ENCODE data around the gene PRCD. TPM values are rescaled to one million over a fixed set of nuclear protein-coding genes. Genes with fewer than 3 reads are reported as not detected.

PRCD gene
- total and polyA plus RNA-seq, 2 experiments from 2014 or later, result 0.43 to 3.4 TPM

DNA sequence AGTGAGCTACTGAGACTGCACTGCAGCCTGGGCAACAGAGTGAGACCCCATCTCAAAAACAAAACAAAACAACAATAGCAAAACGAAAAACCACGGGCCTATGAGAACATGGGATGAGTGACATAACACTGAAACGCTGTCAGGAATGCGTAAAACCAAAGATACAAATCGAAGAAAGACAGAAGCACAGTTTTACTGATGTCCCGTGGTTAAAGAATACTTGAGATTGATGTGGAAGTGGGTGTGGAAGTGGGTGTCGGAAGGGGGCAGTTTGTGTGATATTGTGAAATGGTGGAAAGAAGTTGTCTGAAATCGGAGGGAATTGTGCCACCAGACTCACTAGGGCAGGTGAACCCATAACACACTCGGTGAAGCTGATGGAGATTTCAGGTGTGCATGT lies 36.3 kb downstream of the PRCD start:
- Histone ChIP-seq H3K27me3 (replicated peaks; ENCODE audit: insufficient read depth) (no peaks in the 10 kb centered on the region), H3K9ac (no peak overlapping the region), H3F3A (ENCODE audit: insufficient read depth) (no peaks in the 10 kb centered on the region), H3K27ac (no peak overlapping the region), H3K9me2 (ENCODE audit: insufficient read depth) (no peaks in the 10 kb centered on the region), H4K20me1 (ENCODE audit: insufficient read depth) (no peaks in the 10 kb centered on the region), H2AFZ (no peak overlapping the region), H3K4me2 (ENCODE audit: unreplicated experiment) (no peak overlapping the region), H3K9me3 (ENCODE audit: low read depth) (no peaks in the 10 kb centered on the region), H3K4me1 (ENCODE audit: insufficient read depth) (no peaks in the 10 kb centered on the region), H3K79me2 (ENCODE audit: insufficient read depth) (no peaks in the 10 kb centered on the region), H3K4me3 (no peak overlapping the region), H3K36me3 (ENCODE audit: low read depth) (no peaks in the 10 kb centered on the region)
- DNase-seq, result no peak
- TF ChIP-seq EZH2phosphoT487 (IDR thresholded peaks at IDR 0.05; ENCODE audit: insufficient read depth, low read depth) (no peak), EZH2 (IDR thresholded peaks at IDR 0.05; ENCODE audit: insufficient read depth, poor library complexity, severe bottlenecking) (no peak)
- in situ Hi-C loops (cut with MboI), result loop anchor here (25.0 kb wide), 1 partner anchor 89 kb away; no protein-coding TSS in a partner anchor
- WGBS, 2 experiments (ENCODE audit: low coverage in 1 of 2, low lambda C conversion rate in 2 of 2, missing lambda C conversion rate in 2 of 2), result 85 to 89% methylated on average over 9 of the region's 9 CpGs

DNA sequence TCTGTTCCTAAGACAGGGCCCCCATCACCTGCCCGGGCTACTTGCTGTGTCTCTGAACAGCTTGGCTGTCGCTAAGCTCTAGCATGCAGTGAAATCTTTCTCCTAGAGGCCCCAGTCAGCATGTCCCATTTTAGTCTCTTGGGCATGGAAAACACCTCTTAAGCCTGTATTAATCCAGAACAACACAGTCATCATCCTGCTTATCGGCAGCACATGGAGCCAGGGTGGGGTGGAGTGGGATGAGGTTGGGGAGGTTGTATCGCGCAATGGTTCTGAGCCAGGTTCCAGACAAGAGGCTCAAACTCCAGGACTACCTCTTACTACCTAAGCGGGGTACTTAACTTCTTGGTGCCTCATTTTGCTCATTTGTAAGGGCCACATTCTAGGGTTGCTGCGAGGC lies 38.0 kb downstream of the PRCD start:
- no peak overlapping the region for H3K27ac ChIP-seq
- no peaks in the 10 kb centered on the region for H3K79me2 ChIP-seq (ENCODE audit: insufficient read depth)
- no peaks in the 10 kb centered on the region for H4K20me1 ChIP-seq (ENCODE audit: insufficient read depth)
- no peak overlapping the region for H3K4me3 ChIP-seq
- DNase-seq, result no peak
- H2AFZ ChIP-seq, result no peak overlapping the region
- no peaks in the 10 kb centered on the region for H3K9me2 ChIP-seq (ENCODE audit: insufficient read depth)
- H3K27me3 ChIP-seq (replicated peaks; ENCODE audit: insufficient read depth), result no peaks in the 10 kb centered on the region
- H3F3A ChIP-seq (ENCODE audit: insufficient read depth), result no peaks in the 10 kb centered on the region
- no peaks in the 10 kb centered on the region for H3K4me1 ChIP-seq (ENCODE audit: insufficient read depth)
- no peaks in the 10 kb centered on the region for H3K36me3 ChIP-seq (ENCODE audit: low read depth)
- in situ Hi-C loops (cut with MboI), result loop anchor here (25.0 kb wide), 1 partner anchor 91 kb away; no protein-coding TSS in a partner anchor
- no peak overlapping the region for H3K4me2 ChIP-seq (ENCODE audit: unreplicated experiment)
- H3K9me3 ChIP-seq (ENCODE audit: low read depth), result no peaks in the 10 kb centered on the region
- no peak for TF ChIP-seq EZH2 (IDR thresholded peaks at IDR 0.05; ENCODE audit: insufficient read depth, poor library complexity, severe bottlenecking)
- TF ChIP-seq EZH2phosphoT487 (IDR thresholded peaks at IDR 0.05; ENCODE audit: insufficient read depth, low read depth), result no peak
- H3K9ac ChIP-seq, result no peak overlapping the region
- 94% methylated on average over 7 of the region's 7 CpGs for WGBS, 2 experiments (ENCODE audit: low coverage in 1 of 2, low lambda C conversion rate in 2 of 2, missing lambda C conversion rate in 2 of 2)

- H3K4me2 ChIP-seq (ENCODE audit: unreplicated experiment), result no peak overlapping the region
- TF ChIP-seq EZH2phosphoT487 (IDR thresholded peaks at IDR 0.05; ENCODE audit: insufficient read depth, low read depth) (no peak), EZH2 (IDR thresholded peaks at IDR 0.05; ENCODE audit: insufficient read depth, poor library complexity, severe bottlenecking) (no peak)
- H2AFZ ChIP-seq, result no peak overlapping the region
- no peaks in the 10 kb centered on the region for H3K79me2 ChIP-seq (ENCODE audit: insufficient read depth)
- no peak for DNase-seq
- no peaks in the 10 kb centered on the region for H4K20me1 ChIP-seq (ENCODE audit: insufficient read depth)
- 79 to 84% methylated on average over 5 of the region's 5 CpGs for WGBS, 2 experiments (ENCODE audit: low coverage in 1 of 2, low lambda C conversion rate in 2 of 2, missing lambda C conversion rate in 2 of 2)
- H3K9ac ChIP-seq, result no peak overlapping the region
- no peak overlapping the region for H3K4me3 ChIP-seq
- H3K9me3 ChIP-seq (ENCODE audit: low read depth), result no peaks in the 10 kb centered on the region
- no peaks in the 10 kb centered on the region for H3F3A ChIP-seq (ENCODE audit: insufficient read depth)
- H3K27me3 ChIP-seq (replicated peaks; ENCODE audit: insufficient read depth), result no peaks in the 10 kb centered on the region
- H3K27ac ChIP-seq, result no peak overlapping the region
- no peaks in the 10 kb centered on the region for H3K9me2 ChIP-seq (ENCODE audit: insufficient read depth)
- no peaks in the 10 kb centered on the region for H3K36me3 ChIP-seq (ENCODE audit: low read depth)
- H3K4me1 ChIP-seq (ENCODE audit: insufficient read depth), result no peaks in the 10 kb centered on the region
- in situ Hi-C loops (cut with MboI), result loop anchor here (25.0 kb wide), 1 partner anchor 91 kb away; no protein-coding TSS in a partner anchor
Observed at GRCh38 chr17:76578376-76578775, 38.5 kb downstream of the PRCD start.

DNA sequence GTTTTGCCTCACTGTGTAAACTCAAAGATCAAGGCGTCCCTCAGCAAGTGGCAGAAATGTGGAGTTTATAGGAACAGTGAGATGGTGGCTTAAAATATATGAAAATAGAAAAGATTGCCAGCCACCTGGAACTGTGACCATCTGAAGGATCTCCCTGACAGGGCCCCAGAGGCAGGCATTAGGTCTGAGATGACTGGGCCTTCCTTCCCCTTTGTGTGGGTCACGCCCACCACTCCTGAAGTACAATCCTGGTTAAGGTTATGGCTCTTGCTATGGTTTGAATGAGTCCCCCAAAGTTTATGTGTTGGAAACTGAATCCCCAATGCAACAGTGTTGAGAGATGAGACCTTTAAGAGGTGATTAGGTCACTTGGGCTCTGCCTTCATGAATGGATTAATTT lies 39.4 kb downstream of the PRCD start:
- DNase-seq, result no peak
- no peak overlapping the region for H3K4me2 ChIP-seq (ENCODE audit: unreplicated experiment)
- in situ Hi-C loops (cut with MboI), result loop anchor here (25.0 kb wide), 1 partner anchor 92 kb away; no protein-coding TSS in a partner anchor
- no peaks in the 10 kb centered on the region for H3K27me3 ChIP-seq (replicated peaks; ENCODE audit: insufficient read depth)
- TF ChIP-seq EZH2phosphoT487 (IDR thresholded peaks at IDR 0.05; ENCODE audit: insufficient read depth, low read depth), result no peak
- TF ChIP-seq EZH2 (IDR thresholded peaks at IDR 0.05; ENCODE audit: insufficient read depth, poor library complexity, severe bottlenecking), result no peak
- H3K9me2 ChIP-seq (ENCODE audit: insufficient read depth), result no peaks in the 10 kb centered on the region
- H3F3A ChIP-seq (ENCODE audit: insufficient read depth), result peaks cover 2% of the 10 kb centered on the region; the same call in 1 of the 2 replicates
- no peak overlapping the region for H3K27ac ChIP-seq
- no peak overlapping the region for H3K4me3 ChIP-seq
- WGBS, 2 experiments (ENCODE audit: low coverage in 1 of 2, low lambda C conversion rate in 2 of 2, missing lambda C conversion rate in 2 of 2), result 96 to 99% methylated on average over 2 of the region's 2 CpGs
- no peaks in the 10 kb centered on the region for H3K79me2 ChIP-seq (ENCODE audit: insufficient read depth)
- no peak overlapping the region for H3K9ac ChIP-seq
- no peaks in the 10 kb centered on the region for H3K4me1 ChIP-seq (ENCODE audit: insufficient read depth)
- H3K36me3 ChIP-seq (ENCODE audit: low read depth), result no peaks in the 10 kb centered on the region
- no peaks in the 10 kb centered on the region for H4K20me1 ChIP-seq (ENCODE audit: insufficient read depth)
- H2AFZ ChIP-seq, result no peak overlapping the region
- no peaks in the 10 kb centered on the region for H3K9me3 ChIP-seq (ENCODE audit: low read depth)

Measured in GM23248 (cell line).